Stimulated activated naive CD4-positive, alpha-beta T cell (primary cell): Measurements from ENCODE around the gene NXPH3.
"Not testable (repeated sequence)": the region's sequence is repeated elsewhere in the genome, so short reads cannot be mapped to it uniquely, and the experiment has no call there.

ENCODE experiments used
- DNase-seq, 6 experiments: peaks; one replicate each; lab custom pipeline; 2025; lab: John Stamatoyannopoulos, UW

Gene NXPH3

DNA sequence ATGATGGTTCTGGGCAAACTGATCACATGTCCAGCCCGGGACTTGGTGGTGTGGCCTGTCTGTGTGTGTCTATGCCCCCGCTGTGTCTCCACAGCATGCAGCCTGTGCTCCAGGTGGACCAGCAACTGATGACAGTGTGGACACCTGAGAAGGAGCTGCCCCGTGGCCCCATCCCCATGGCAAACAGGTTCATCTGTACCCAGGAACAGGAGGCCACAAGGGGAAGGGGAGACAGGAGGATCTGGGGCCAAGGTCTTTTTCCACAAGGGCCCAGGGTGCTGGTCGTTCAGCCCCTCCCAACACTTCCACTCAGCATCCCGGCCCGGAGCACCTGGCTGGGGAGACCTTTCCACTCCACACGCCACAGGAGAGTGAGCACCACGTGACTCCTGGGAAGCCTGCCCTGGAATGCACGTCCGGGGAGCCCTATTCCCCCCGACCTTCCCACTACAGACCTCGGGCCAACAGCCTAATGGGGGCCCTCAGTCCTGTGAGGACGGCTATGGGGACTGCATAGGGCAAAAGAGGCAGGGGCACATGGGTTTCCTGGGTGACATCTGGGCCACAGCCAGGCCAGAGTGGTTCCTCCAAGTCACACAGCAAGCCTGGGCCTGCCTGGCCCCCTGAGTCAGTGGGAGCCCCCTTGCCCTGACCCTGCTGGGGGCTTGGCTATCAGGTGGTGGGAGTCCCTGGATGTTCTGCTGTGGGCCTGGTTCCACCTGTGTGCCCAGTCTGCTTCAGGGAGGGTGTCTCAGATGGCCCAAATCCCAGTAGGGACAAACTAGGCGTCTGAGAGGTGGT, 20.8 kb upstream of the NXPH3 start:
- no peak for DNase-seq

DNA sequence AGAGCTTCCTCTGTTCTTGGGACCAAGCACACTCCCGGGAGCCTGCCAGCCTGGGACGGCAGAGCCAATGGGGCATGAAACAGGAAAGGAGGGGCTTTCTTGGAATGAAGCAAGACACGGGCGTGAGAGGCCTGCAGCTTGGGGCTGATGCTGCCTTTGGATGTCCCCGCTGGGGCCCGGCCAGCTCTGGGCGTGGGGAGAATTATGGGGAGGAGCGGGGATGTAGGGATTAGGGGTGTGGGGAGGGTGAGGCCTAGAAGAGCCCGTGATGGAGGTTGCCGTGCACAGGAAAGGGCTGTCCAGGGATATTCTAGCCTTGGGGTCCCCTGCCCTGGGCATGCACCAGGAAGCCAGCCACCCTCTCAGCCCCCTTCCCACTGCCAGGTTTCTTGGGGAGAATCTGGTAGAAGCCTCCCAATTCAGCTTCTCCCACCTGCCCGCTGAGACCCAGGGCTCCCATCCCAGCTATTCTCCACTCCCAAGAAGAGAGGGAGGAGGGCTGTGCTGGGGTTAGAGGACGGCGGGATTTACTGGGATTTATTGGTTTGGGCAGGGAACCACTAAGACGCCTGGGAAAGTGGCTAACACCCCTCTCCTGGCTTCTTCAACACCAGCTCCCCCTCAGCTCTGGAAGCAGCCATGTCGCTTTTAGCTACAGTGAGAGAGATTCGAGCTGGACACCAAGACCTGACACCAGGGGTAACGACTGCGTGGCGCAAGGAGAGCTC, 20.0 kb upstream of the NXPH3 start:
- DNase-seq = no peak

- peak; percentile 49 to 88 (median 72) for DNase-seq
These were observed 19.3 kb upstream of the NXPH3 start for GRCh38 chr17:49556223-49556943.

DNA sequence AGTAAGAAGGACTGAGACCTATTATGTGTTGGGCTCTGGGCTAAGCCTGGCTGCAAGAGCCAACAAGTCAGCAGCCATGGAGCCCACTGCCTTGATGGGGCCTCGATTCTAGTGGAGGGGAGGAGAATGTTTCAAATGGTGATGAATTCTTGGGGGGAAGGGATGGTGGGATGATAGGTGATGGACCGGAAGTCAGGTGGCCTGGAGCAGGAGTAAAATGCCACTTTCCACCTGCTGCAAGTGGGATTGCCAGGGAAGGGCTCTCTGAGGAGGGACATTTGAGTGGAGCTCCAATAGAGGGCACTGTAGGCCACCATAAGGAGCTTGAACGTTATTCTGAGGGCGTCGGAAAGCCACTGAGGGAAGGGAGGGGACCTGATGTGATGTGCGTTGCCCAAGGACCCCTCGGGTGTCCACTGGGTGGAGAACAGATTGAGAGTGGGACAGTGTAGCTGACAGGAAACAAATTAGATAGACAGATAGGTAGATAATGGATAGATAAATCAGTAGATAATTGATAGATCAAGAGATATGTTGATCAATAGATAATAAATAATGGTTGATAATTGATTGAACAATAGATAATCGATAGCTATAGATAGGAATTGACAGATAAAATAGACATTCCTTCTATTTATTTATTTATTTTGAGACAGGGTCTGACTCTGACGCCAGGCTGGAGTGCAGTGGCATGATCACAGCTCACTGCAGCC, 18.2 kb upstream of the NXPH3 start:
- DNase-seq = peak in 5 of 6 experiments; percentile 4 to 44 (median 8)

GRCh38 chr17:49564638-49565037, 11.0 kb upstream of the NXPH3 start:
- DNase-seq = no peak

DNA sequence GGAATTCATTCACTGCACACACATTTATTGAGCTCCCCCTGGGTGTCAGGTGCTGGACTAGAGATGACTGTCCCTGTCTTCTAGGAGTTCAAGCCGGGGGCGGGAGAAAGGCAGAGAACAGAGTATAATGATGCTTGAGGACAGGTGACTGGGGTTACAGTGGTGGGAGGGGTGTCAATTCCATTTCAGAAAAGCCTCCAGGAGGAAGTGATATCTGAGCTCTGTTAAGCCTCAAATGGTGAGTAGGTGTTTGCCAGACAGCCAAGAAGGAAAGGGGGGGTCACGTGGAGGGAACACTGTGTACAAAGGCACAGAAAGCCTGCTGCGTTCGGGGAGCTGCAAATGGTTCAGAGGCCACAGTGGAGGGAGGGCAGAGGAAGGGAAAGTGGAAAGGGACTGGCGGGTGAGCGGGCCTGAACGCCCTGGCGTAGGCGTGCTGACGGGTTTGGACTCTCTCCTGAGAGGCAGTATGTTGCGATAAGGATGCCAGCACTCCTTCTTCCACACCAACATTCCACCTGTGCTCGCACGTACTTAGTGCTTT, 9.7 kb upstream of the NXPH3 start:
- no peak for DNase-seq

GRCh38 chr17:49566668-49567071, 9.0 kb upstream of the NXPH3 start:
- no peak for DNase-seq

DNA sequence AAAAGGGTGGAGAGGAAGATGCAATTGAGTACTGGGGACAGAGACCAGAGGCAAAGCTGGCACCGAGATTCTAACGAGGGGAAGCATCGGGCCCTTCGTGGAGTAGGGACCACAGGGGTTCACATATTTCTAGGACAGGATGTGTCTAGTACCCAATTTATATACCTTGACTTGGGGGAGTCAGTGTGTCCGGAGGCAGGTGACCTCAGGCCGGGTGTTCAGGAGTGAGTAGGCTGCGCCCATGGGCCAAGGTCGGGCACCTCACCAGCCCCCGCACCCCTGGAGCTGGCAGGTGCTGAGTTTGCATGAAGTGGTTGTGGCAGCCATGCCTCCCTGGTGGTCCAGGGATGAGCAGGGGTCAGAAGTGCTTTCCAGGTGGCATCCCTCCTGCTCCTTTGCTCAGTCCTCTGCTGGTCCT, 8.6 kb upstream of the NXPH3 start:
- DNase-seq = no peak

- DNase-seq = peak; percentile 27 to 79 (median 72)
These were observed 7.6 kb upstream of the NXPH3 start for GRCh38 chr17:49567871-49568694.

DNA sequence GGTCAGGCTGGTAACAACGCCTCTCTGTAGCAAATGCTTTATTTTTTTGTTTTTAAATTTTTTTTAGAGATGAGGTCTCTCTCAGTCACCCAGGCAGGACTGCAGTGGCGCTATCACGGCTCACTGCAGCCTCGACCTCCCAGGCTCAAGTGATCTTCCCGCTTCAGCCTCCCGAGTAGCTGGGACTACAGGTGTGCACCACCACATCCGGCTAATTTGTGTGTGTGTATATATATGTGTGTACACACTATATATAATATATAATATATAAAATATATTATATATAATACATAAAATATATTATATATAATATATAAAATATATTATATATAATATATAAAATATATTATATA, 7.0 kb upstream of the NXPH3 start:
- DNase-seq = not testable (repeated sequence)

- DNase-seq = no peak
These were observed 5.0 kb upstream of the NXPH3 start for GRCh38 chr17:49570540-49571242.

DNA sequence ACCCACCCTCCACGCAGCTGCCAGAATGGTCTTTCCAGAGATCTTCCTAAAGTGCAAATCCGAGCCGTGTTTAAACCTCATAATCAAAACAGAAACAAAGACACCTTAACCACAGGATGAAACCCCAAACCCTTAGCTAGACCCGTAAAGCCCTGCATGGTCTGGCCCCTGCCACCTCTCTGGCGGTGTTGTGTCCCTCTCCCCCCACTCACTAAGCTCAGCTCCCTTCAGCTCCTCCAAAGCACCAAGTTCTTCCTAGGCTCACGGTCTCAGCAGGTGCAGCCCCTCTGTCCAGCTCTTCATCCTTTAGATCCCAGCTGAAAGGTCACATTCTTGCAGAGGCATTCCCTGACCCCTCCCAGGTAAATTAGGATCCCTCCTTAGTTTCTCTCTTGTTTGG, 4.4 kb upstream of the NXPH3 start:
- no peak for DNase-seq

DNA sequence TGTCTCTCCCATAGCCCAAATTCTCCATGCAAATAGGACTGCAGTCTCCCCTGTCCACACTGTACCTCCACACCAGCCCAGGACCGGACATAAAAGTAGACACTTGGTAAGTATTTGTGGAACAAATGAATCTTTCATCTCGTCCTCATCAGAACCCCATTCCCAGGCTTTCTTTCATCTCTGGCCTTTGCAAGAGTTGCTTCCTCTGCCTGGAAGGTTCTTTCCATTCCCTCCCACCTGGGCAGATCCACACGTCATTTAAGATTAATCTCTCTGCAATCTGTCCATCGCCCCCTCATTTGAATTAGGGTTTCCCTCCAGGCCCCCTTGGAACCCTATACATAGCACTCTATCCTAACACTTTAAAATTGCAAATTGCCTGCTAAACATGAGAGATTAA, 3.9 kb upstream of the NXPH3 start:
- DNase-seq = no peak

DNA sequence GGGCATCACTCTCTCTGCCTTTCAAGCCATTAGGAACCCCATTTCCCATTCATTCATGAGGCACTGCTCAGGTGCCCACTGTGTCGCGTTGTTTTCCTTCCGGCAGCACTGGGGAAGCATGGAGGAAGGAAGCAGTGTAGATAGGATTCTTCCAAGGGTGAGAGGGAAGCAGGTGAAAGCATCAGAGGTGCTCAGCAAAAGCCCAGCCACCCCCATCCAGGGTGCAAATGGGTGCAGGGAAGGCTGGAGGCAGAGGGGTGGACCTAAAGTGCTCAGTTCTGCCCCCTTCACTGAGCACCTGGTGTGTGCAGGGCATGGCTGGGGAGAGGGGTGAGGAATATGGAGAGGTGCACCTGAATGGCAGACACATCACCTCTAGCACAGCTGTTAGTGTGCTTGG, 3.4 kb upstream of the NXPH3 start:
- DNase-seq = no peak

- DNase-seq = no peak
These were observed 2.8 kb upstream of the NXPH3 start for GRCh38 chr17:49572806-49573420.

GRCh38 chr17:49573510-49574322, 2.0 kb upstream of the NXPH3 start:
- DNase-seq = no peak

DNA sequence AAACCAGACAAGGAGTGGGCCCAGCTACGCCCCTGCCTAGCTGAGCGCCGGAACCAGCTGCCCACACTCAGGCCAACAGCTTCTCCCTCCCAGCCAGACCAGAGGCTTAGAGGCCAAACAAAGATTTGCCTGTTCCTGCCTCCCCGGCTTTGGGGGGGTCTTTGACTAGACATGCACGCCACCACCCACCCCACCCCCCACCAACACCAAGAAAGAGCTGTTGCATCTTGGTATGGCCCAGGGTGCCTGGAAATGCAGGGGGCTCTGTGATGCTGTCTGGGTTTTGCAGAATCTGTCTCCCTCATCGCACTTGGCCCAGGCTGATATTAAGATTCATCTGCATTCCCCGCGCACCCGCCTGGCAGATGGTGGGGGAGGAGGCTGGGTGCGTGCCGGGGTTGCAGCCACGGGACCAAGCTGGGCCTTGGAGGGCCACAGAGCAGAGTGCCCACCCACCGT, 1.3 kb upstream of the NXPH3 start:
- no peak for DNase-seq

DNA sequence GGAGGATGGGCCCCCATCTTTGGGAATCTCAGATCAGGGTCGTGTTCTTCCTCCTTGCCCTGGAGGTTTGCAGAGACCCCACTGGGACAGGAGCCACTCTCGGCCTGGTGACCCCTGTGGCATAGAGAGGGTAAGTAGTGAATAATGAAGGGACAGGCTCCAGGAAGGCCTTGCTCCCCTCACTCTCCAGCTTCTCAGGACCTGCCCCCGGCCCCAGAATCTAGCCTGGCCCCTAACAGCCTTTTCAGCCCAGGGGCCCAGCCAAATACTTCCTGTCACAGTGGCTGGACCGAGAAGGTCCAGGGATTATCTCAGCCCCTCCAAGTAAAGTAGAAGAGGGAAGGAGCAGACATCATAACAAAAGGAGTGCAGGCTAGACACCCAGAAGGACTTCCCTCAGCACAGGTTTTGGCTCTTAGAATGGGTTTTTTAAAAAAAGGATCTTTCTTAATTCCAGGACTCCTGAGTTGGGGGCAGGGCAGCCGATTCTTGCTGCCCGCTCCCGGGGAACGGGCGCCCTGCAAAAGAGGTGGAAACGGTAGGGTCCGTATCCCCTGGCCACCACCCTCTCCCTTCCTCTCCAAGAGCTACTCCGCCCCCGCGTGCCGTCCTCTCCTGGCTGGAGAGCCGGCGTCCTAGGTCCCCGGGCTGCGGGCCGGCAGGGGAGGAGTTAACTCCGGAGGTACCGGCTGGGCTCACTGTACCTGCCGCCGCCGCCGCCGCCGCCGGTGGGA, 559 bp upstream of the NXPH3 start:
- DNase-seq = no peak
